NCI-H2171 treated with DMSO at 0.1 percent for 48 hours (cell line): ENCODE measurements around the gene STK32B.
A peak's percentile ranks its signal among the peaks of the same experiment; 100 is the strongest.
"Not testable (repeated sequence)": the region's sequence is repeated elsewhere in the genome, so short reads cannot be mapped to it uniquely, and the experiment has no call there.

ENCODE experiments used
- DNase-seq: peaks from one replicate; lab custom pipeline; 2025; lab: John Stamatoyannopoulos, UW

Gene STK32B

DNA sequence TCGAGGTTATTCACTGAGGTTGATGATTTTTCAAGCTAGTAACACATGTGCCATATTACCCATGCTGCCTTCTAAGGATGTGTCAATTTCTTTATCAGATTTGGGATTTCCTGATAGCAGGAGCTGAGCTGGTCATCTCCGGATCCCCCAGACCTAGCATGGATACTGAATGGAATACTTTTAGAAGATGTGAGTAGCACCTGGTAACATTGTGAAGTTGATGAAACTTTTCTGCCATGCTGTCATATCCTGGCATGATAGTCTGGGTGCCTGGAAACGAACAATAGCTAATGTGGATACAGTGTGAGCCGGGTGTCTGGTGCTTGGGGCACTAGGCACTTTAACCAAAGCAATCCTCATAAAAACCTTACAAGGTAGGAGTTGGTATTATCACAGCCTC lies 21.1 kb upstream of the STK32B start:
- no peak for DNase-seq

DNA sequence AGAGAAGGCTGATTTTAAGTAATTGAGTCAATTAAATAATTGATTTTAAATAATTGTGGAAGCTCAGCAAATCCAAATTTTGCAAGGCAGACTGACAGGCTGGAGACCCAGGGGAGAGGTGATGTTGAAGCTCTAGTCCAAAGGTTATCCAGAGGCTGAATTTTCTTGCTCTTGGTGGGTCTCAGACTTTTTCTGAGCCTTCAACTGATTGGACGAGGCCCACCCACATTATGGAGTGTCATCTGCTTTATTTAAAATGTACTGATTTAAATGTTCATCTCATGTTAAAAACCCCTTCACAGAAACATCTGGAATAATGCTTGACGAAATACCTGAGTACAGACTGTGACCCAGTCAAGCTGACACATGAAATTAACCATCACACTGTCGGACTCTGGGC lies 20.4 kb upstream of the STK32B start:
- no peak for DNase-seq

DNA sequence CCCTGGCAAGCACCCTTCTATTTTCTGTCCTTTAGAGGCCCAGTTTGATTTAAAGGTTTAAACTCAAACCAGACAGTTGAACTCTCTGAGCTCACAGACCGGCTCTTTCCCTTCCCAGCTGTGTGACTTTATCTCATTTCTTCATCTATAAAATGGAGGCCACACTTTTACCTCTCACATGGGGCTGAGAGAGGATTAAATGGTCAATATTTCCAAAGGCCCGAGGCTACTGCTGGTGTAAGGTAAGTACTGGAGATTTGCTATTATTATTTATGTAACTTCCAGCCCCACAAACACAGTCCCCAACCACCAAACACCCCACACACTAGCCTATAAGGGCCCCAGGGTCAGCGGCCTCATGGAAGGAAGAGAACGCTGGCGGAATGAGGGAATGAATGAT lies 18.5 kb upstream of the STK32B start:
- DNase-seq = no peak

DNA sequence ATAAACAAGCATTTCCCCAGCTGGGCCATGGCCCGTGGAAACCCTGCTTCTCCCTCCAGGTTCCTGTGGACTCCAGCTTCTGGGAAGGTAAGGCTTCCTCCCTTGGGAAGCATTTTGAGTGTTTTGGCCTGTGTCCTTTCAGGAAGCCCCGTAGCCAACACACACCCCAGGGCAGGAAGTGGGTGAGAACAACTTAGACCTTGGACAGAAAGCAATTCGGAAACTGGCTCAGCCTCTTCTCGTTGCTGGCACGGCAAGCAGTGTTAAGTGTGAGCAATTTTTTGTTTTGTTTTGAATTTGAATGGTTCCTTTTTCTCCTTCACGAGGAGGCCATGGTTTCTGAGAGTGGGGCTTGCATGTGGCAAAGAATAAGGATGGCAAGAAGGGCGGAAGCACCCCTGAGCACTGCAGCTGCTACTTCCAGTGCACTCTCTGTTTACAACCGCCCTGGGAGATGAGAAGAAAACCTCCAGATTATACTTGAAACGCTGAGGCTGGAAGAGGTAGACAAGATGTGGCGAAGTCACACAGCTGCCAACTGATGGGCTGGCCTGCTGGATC lies 17.9 kb upstream of the STK32B start:
- no peak for DNase-seq

DNA sequence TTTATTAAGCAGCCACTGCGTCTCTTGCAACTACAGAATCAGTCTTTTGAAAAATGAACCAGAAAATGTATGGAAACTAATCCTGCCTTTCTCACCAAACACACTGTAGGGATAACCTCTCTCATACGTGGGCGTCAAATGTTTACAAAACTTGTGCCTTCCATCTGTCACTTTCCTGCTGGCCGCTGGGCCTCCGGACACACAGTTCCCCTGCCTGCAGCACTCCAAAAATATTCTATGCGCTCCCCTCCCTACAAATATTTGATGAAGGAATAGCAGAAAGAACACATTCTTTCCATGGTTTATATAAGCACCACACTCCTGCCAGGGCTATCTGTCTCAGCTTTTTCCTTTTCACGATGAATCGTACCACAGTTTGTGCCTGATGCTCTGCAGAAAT lies 17.1 kb upstream of the STK32B start:
- DNase-seq = no peak

DNA sequence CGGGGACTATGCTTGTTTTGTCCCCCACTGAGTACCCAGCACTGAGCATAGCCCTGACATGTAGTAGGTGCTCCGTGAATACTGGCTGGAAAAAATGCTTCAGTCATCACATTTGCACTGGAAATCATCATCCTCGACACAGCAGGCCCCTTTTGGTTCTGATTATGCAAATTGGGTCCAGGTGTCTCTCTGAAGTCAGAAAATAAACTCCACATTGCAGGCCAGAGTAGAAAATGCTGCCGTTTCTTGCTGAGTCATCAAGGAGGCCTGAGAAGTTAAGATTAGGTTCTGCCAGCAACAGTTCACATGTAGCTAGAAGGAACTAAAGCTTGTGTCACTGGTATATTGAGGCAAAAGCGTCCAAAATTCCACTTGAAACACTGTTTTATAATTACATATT lies 15.0 kb upstream of the STK32B start:
- DNase-seq = no peak

DNA sequence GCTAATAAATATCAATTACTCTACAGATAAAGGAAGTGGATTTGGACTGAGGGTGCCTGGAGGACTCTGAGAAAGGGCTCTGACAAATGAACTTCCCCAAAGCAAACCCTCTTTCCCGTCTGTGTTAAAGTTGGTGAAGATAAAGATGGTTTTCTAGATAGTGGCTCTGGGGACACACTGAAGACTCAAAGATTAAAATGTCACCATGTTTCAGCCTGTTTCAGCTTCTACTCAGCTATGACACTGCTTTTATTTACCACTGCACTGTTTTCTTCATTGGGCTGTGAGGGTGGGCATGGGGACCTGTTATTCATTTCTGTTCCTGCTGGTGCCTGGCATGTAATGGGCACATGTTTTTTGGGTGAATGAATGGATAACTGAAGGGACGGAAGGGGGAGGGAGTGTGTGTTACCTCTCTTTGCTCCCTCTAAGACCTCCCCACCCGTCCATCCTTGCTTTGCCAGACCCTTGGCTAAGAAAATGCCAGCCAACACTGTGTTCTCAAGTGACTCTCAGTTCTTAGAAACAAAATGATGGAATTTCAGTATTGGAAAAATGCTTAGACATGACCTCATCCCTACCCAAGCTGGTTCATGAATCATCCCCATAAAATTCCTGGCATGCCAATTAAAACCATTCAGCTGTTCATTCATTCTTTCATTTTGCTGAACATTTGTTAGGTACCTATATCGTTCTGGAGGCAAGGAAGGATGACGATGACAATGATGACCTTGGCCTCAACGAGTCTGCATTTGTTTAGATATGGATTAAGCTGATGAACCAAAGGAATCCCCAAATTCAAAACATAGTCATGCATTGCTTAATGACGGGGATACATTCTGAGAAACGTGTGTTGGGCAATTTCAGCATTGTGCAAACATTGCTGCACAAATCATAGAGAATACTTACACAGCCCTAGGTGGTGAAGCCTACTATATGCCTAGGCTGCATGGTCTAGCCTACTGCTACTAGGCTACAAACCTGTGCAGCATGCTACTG lies 13.4 kb upstream of the STK32B start:
- no peak for DNase-seq

DNA sequence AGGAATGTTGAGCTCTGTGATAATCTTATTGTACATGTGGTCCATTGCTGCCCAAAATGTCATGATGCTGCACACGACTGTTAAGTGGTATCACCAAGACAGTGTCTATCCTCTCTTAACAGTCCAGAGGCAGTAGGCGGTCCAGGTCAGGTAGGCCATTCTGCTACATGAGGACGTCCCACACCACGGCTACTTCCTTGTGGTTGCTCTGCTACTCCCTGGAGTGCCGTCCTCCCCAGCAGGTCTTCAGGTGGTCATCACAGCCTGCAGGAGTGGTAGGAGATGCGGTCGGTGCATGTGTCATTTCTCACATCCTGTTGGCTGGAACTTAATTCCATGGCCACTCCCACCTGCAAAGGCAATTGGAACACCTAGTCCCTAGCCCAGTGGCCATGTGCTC lies 11.5 kb upstream of the STK32B start:
- DNase-seq = no peak

DNA sequence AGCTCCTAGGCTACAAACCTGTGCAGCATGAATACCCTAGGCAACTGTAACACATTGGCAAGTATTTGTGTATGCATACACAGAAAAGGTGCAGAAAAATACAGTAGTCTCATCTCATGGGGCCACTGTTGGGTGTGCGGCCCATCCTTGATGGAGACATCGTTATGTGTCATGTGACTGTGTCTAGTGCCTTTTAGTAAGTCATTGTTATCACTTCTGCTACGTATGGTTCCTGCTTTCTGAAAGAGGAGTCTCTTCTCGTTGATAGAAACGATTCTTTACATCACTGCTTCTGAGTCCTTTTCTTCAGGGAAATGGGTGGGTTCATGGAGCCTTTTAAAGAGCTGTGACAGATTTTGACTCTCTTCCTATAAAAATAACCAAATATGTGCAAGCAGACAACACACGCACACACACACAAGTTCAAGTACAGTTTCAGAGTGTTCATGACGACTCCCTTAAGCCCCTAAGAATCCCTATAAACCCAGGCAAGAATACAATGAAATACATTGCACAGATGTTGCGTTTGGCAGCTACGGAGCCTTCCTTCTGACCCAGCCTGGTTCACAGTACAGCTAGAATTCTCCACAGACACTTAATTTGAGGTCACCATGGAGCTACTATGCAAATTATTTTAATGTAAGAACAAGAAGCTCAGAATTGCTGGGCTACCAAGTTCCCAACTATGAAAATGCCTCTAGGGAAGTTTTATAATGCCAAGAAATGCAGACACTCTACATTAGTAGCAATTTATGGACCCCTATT lies 10.2 kb upstream of the STK32B start:
- DNase-seq = no peak

DNA sequence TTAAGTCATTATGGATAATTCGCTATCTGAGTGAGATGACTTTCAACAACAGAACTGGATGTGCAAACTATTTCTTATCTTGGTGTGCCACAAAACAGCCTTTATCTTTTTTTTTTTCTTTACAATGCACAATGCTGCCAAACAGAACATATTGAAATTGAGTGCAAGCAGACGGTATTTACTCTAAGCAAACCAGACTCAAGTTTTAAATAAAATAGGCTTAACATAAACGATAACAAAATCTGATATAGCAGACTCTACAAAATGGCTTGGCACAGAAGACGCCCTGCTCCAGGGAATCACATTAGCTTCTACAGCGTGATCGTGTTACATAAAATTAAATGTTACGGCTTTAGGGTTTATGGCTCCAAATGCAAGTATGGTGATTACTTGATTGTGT lies 9.6 kb upstream of the STK32B start:
- no peak for DNase-seq

DNA sequence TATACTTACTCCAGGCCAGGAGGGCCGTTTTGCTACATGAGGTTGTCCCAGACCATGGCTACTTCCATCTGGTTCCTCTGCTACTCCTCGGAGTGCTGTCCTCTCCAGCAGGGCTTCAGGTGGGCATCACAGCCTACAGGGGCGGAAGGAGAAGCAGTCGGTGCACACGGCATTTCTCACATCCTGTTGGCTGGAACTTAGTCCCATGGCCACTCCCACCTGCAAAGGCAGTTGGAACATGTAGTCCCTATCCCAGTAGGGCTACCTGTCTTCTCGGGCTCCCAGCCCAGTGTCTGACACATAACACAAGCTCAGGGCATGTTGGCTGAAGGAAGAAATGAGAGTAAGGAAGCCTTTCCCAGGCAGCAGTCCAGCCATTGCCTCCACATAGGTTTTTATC lies 7.7 kb upstream of the STK32B start:
- DNase-seq = no peak

DNA sequence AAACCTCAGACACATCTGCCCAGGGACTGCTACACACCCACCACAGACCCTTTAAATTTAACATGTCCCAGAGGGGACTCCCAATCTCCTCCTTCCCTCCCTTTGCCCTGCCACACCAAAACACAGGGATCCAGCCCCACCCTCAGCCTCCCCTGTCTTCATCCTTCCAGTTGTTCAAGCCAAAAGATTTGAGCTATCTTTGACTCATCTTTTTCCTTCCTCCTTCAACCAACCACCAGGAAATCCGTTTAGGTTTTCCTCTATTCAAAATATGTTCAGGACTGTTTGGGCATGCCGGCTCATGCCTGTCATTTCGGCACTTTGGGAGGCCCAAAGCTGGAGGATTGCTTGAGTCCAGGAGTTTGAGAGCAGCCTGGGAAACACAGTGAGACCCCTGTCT lies 6.9 kb upstream of the STK32B start:
- DNase-seq = no peak

DNA sequence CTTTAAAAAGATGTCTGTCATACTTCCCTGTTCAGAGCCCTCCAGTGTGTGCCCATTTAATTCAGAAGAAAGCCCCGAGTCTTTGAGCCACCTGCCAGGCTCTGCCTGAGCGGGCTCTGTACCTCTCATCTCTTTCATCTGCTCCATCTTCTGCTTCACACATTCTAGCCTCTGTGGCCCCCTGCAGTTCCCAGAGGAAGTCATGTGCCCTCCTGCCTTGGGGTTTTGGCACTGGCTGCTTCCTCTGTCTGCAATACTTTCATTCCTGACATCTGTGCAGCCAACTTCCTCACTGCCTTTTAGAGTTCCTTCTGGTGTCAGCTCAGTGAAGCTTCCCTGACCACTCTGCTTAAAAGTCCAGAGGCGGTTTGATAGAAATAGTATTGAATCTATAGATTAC lies 6.2 kb upstream of the STK32B start:
- no peak for DNase-seq

DNA sequence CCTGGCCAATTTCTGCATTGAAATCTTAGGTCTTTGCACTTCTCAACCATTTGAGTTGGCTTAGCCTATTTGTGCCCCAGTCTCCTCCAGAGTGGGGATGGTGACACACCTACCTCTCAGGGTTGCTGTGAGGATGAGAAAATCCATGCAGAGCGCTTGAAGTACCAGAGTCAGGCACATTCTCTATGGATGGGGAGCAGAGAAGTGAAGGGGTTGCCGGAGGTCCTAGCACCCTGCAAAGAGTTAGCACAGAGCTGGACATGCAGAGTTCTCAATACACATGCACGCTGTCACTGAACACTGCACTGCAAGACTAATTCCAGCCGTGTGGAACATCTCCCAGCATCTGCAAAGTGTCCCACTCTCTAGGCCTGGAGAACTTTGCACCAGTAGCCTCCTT lies 2.6 kb upstream of the STK32B start:
- DNase-seq = no peak

DNA sequence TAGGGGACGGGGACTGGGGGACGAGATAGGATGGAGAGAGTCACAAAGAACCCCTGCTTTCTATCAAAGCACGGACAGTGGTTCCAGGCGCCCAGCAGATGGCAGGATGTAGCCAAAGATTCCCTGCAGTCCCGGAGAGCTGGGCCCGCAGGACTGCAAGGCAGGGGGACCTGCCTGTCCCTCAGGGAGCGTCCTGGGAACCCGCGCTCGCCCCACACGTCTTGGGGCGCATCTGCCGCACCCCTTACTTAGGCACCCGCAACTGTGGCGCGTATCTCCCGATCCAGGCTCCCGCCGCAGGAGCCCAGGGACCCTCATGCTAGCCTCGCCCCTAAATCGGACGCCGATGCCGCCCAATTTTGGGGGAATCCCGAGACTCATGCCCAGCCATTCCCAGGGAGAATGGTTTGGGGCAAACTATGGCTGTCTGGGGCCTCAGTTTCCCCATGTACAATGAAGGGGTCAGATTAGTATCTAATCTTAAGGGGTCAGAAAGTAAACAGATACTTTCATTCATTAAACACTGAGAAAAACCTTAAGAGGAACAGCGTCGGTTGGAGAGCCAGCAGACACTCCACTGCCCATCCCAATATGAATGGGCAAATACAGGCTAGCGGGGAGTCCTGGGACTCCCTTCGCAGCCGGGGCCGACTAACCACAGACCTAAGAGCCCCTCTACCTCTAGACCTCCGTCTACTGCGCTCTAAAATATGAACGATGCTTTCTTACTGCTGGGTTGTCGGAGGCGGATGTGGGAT lies 581 bp upstream of the STK32B start:
- peak; percentile 27 for DNase-seq

DNA sequence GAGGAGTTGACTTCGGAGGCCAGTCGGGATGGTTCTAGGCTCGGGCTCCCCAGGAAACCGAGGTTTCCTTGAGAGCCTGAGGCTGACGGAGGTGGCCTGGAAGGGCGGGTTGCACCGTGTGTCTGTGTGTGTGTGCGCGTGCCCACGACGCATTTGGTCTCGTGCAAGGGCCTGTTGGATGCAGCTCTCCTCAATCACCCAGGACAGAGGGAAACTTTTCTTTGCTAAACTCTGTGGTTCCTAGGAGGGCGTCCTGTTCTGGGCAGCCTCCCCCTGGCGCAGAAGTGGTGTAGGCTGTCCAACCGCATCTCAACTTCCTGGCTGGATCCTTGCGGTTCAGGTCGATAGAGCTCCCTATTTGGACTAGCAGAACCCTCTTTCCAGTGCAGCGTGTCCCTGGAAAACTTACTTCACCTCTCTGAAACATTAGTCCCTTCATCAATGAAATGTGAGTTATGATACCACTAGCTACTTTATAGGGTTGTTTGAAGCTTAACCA lies 973 bp downstream of the STK32B start:
- no peak for DNase-seq

DNA sequence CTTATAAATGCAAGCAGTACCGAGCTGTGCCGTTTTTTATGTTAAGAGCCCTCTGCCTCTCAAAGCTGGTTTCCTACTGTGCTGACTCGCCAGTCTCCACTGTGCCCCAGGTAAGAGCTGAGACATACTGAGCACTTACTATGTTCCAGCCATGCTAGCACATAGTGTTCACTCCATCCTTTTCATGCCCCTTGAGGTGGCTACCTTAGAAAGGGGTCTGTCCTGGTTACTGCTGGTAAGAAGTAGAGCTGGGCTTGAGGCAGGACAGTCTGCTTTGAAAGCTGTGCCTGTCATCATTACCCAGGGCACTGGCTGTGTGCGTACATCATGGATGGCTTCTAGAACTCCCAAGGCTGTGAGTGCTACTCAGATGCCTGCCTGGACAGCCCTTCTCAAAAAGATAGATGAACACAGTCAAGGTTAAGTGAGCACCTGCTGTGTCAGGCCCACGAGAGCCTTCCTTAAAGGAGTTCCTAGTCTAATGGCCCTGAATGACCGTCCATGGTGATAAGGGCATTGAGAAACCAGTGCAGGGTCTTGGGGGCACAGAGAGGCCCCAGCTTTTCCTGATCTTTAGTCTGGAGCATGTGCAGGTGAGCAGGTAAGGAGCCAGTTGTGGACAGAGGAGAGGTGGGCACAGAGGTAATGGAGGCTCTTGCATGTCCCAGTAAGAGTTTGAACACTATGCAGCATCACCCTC lies 1.6 kb downstream of the STK32B start:
- no peak for DNase-seq

DNA sequence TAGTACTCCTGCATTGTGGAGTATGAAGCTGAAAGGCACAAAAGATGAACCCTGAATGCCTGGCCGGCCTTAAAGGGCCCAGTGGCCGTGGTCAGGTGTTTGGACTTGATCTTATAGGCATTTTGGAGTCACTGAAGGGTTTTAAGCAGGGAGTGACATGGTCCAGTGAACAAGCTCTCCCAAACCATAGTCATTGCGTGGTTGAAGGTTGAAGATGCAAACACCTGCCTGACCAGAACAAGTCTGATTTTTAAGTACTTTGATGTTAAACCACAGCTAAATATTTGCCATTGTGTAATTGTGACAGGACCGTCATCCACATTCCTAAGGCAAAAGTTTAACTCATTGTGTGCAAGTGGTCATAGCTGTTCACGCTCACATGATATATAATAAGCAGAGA lies 3.3 kb downstream of the STK32B start:
- DNase-seq = no peak

DNA sequence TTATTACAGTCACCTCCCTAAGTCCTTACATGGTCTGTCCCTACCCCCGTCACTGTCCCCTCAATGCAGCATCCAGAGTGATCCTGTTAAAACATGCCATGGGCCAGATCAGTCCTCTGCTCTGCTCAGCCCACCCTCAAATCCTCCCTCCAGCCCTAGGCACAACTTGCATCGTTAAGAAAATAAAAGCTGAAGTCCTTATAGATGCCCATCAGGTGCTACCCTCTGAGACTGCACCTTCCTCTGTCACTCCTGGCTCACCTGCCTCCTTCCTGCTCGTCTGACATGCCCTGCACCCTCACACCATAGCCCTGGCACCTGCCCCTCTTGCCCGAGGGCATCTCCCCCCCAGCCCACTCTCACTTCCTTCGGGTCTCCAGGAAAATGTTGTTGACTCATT lies 4.1 kb downstream of the STK32B start:
- DNase-seq = no peak

DNA sequence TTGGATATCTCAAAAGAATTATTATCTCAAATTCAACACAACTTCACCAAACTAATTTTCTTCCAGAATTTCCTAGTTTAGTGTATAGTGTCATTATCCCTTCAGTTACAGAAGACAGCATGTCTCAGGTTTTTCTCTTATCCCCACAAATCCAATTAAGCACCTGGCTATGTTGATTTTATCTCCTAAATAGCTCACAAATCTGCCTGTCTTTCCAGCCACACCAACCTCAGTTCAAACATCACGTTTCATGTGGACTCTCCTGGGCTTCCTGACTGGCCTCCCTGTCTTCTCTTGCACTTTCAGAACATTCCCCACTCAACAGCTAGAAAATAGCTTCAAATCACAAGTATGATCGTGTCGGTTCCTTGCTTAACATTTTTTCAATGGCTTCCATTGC lies 14.8 kb downstream of the STK32B start:
- no peak for DNase-seq

DNA sequence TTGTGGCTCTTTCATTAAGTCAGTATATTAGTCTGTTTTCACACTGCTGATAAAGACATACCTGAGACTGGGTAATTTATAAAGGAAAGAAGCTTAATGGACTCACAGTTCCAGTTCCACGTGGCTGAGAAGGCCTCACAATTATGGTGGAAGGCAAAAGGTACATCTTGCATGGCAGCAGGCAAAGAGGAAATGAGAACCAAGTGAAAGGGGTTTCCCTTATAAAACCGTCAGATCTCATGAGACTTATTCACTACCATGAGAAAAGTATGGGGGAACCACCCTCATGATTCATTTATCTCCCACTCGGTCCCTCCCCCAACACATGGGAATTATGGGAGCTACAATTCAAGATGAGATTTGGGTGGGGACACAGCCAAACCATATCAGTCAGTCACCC lies 15.7 kb downstream of the STK32B start:
- not testable (repeated sequence) for DNase-seq
